ENCODE results near the gene G3BP1.

- no peak for TF ChIP-seq CTCF (IDR thresholded peaks at IDR 0.05; ENCODE audit: low read length)
- TF ChIP-seq EZH2 (IDR thresholded peaks at IDR 0.05; ENCODE audit: borderline replicate concordance, low read length): no peak
Observed at GRCh38 chr5:151724360-151724759, 47.4 kb upstream of the G3BP1 start.

Measured in OCI-LY1 (cell line).